NCI-H526 (cell line): ENCODE data around the gene CREBRF.
"Not testable (repeated sequence)": the region's sequence is repeated elsewhere in the genome, so short reads cannot be mapped to it uniquely, and the experiment has no call there.

ENCODE experiments used
- DNase-seq, 2 experiments: peaks; one replicate each; lab custom pipeline; 2025; lab: John Stamatoyannopoulos, UW

The CREBRF gene

GRCh38 chr5:173154619-173155018, 98.5 kb downstream of the CREBRF start:
- DNase-seq: not testable (repeated sequence)

GRCh38 chr5:173155912-173156311, 99.8 kb downstream of the CREBRF start:
- no peak for DNase-seq

GRCh38 chr5:173158366-173158765, 102.2 kb downstream of the CREBRF start:
- no peak for DNase-seq

- no peak for DNase-seq
Observed at GRCh38 chr5:173159256-173159655, 103.1 kb downstream of the CREBRF start.

- no peak for DNase-seq
Observed at GRCh38 chr5:173161148-173161547, 105.0 kb downstream of the CREBRF start.

- DNase-seq: no peak
Observed at GRCh38 chr5:173163219-173163618, 107.1 kb downstream of the CREBRF start.

- no peak for DNase-seq
Observed at GRCh38 chr5:173165177-173166016, 109.2 kb downstream of the CREBRF start.

GRCh38 chr5:173172166-173172565, 116.0 kb downstream of the CREBRF start:
- DNase-seq: peak in 1 of 2 experiments; percentile 14

GRCh38 chr5:173175523-173175922, 119.4 kb downstream of the CREBRF start:
- DNase-seq: no peak

GRCh38 chr5:173178369-173178910, 122.3 kb downstream of the CREBRF start:
- no peak for DNase-seq

GRCh38 chr5:173180331-173180730, 124.2 kb downstream of the CREBRF start:
- no peak for DNase-seq

GRCh38 chr5:173187054-173187743, 131.0 kb downstream of the CREBRF start:
- peak in 1 of 2 experiments; percentile 10 for DNase-seq

GRCh38 chr5:173188280-173188679, 132.1 kb downstream of the CREBRF start:
- no peak for DNase-seq
